B cell (primary cell): Measurements from ENCODE around the gene NPTXR. TPM values are rescaled to one million over a fixed set of nuclear protein-coding genes. Genes with fewer than 3 reads are reported as not detected.
A peak's percentile ranks its signal among the peaks of the same experiment; 100 is the strongest.

ENCODE experiments used
- ATAC-seq: fragments of 200-7000 bp; cut with Tn5 transposase; one replicate; pipeline ENCODE4 v1.10.0; 2021; ENCODE audit warnings: low read depth, mild to moderate bottlenecking, moderate number of reproducible peaks, moderate library complexity
- CTCF ChIA-PET: fragments of 350-600 bp; sonication (Branson Sonifier 250); formaldehyde crosslinking; loops from one replicate; lab custom pipeline; 2021; ENCODE audit warnings: antibody characterized with exemption, inconsistent platforms; lab: Charles Lee
- POLR2A ChIA-PET: fragments of 350-600 bp; sonication (Branson Sonifier 250); formaldehyde crosslinking; loops from one replicate; lab custom pipeline; 2021; ENCODE audit warnings: antibody characterized with exemption; lab: Charles Lee
- DNase-seq: peaks from one replicate; pipeline ENCODE4 v3.0.0; 2013
- H2AFZ ChIP-seq: 2 replicates; pipeline ENCODE4 v1.6.1; 2012; ENCODE audit warnings: mild to moderate bottlenecking, low read depth, low read length; ENCODE audit not compliant: insufficient read depth, poor library complexity, severe bottlenecking
- H3K27ac ChIP-seq, 2 donors: 1 replicate in 1 of 2; 2 replicates in 1 of 2; pipeline ENCODE4 v1.5.1; 2012 to 2013; ENCODE audit warnings: low read length in 2 of 2, mild to moderate bottlenecking in 2 of 2, moderate library complexity in 1 of 2
- H3K27me3 ChIP-seq, 4 experiments: fragments of 200-600 bp in 1 of 4; sonication (generic) in 1 of 4; replicated peaks in 1 of 4; 1 replicate in 2 of 4; 2 replicates in 2 of 4; pipeline versions ENCODE4 v1.6.1 to v1.7.0; 2013 to 2016; ENCODE audit warnings: low read length in 3 of 4, mild to moderate bottlenecking in 2 of 4, mixed read lengths in 1 of 4, moderate library complexity in 1 of 4; ENCODE audit not compliant: insufficient read depth in 4 of 4, control insufficient read depth in 3 of 4; ENCODE audit errors: control extremely low read depth in 1 of 4
- H3K36me3 ChIP-seq, 2 experiments: replicated peaks in 1 of 2; 1 replicate in 1 of 2; 2 replicates in 1 of 2; pipeline versions ENCODE4 v1.6.1 to v1.7.1; 2013; ENCODE audit warnings: low read length in 1 of 2; ENCODE audit not compliant: insufficient read depth in 2 of 2, control insufficient read depth in 1 of 2; ENCODE audit errors: control extremely low read depth in 1 of 2, extremely low read depth in 1 of 2
- H3K4me1 ChIP-seq, 2 donors: fragments of 200-600 bp in 1 of 2; sonication (generic) in 1 of 2; 1 replicate in 1 of 2; 2 replicates in 1 of 2; pipeline versions ENCODE4 v1.5.1 to v1.6.1; 2013 to 2017; ENCODE audit warnings: low read length in 2 of 2; ENCODE audit not compliant: control insufficient read depth in 2 of 2, insufficient read depth in 2 of 2
- H3K4me2 ChIP-seq: replicated peaks from 2 replicates; pipeline ENCODE3; 2012; ENCODE audit warnings: mild to moderate bottlenecking, low read depth, low read length; ENCODE audit not compliant: poor library complexity, severe bottlenecking
- H3K4me3 ChIP-seq, 5 experiments: fragments of 200-600 bp in 1 of 5; sonication (generic) in 1 of 5; 1 replicate in 3 of 5; 2 replicates in 2 of 5; pipeline versions ENCODE4 v1.5.1 to v1.7.0; 2011 to 2016; ENCODE audit warnings: low read length in 4 of 5, mild to moderate bottlenecking in 4 of 5, low read depth in 2 of 5, control low read depth in 1 of 5, moderate library complexity in 1 of 5; ENCODE audit not compliant: insufficient read depth in 1 of 5; ENCODE audit errors: control extremely low read depth in 1 of 5, extremely low read depth in 1 of 5
- H3K79me2 ChIP-seq: fragments of 200-600 bp; sonication (generic); one replicate; pipeline ENCODE4 v1.6.0; 2016; ENCODE audit warnings: low read length; ENCODE audit not compliant: control insufficient read depth, insufficient read depth
- H3K9ac ChIP-seq: fragments of 200-600 bp; sonication (generic); 2 replicates; pipeline ENCODE4 v1.6.1; 2017; ENCODE audit warnings: mild to moderate bottlenecking, low read length, moderate library complexity
- H3K9me3 ChIP-seq, 3 donors: one replicate each; pipeline versions ENCODE4 v1.6.1 to v1.7.1; 2013; ENCODE audit warnings: low read length in 2 of 3; ENCODE audit not compliant: control insufficient read depth in 2 of 3, insufficient read depth in 1 of 3; ENCODE audit errors: control extremely low read depth in 1 of 3
- H4K20me1 ChIP-seq: 2 replicates; pipeline ENCODE4 v1.6.0; 2012; ENCODE audit warnings: mild to moderate bottlenecking, low read length; ENCODE audit not compliant: insufficient read depth, control insufficient read depth, poor library complexity, severe bottlenecking
- H3K27ac Mint-ChIP-seq: one replicate; pipeline ENCODE4 v1.8.0; 2021; ENCODE audit warnings: mixed read lengths
- H3K27me3 Mint-ChIP-seq: one replicate; pipeline ENCODE4 v1.8.0; 2021; ENCODE audit warnings: mixed read lengths
- H3K4me1 Mint-ChIP-seq: one replicate; pipeline ENCODE4 v1.8.0; 2021; ENCODE audit warnings: mixed read lengths
- H3K4me3 Mint-ChIP-seq: one replicate; pipeline ENCODE4 v1.8.0; 2021; ENCODE audit warnings: mixed read lengths
- H3K9me3 Mint-ChIP-seq: one replicate; pipeline ENCODE4 v1.8.0; 2022; ENCODE audit warnings: mixed read lengths; ENCODE audit not compliant: insufficient read depth
- EZH2 ChIP-seq: IDR thresholded peaks from 2 replicates; pipeline ENCODE4 v1.6.1; 2012; ENCODE audit warnings: borderline replicate concordance, low read depth, mild to moderate bottlenecking, moderate library complexity, low read length; ENCODE audit not compliant: insufficient read depth, poor library complexity, severe bottlenecking
- WGBS: methylation state at CpG from one replicate; pipeline ENCODE4 v1.1.5; 2013; ENCODE audit warnings: missing lambda C conversion rate; ENCODE audit not compliant: insufficient coverage; 5-methylcytosine and 5-hydroxymethylcytosine counted together
- intact Hi-C: fragments of 100-400 bp; cut with micrococcal nuclease; formaldehyde crosslinking; loops from one replicate; pipeline ENCODE4 v1.10.0; 2022
- polyA plus RNA-seq: library from polyadenylated mRNA; depleted of rRNA; stranded (reverse); fragments of >200 nt; gene quantifications from 2 replicates; pipeline ENCODE4 v1.2.3, GENCODE V29; 2012
- total RNA-seq, 2 donors: library from RNA; stranded (reverse); fragments of 120-200 nt in 1 of 2; gene quantifications; 1 replicate in 1 of 2; 2 replicates in 1 of 2; pipeline versions ENCODE4 v1.2.3 to v1.2.4, GENCODE V29; 2013 to 2022
- TF ChIP-seq, protein P1 (sequence below): fragments of 200-600 bp; IDR thresholded peaks from one replicate; pipeline ENCODE4 v1.8.0; 2022; ENCODE audit warnings: antibody characterized with exemption, mild to moderate bottlenecking

NPTXR gene
- total and polyA plus RNA-seq, 2 donors (not counting 1 experiment from before 2014, with no cell fraction given) = 0.16 to 0.71 TPM

DNA sequence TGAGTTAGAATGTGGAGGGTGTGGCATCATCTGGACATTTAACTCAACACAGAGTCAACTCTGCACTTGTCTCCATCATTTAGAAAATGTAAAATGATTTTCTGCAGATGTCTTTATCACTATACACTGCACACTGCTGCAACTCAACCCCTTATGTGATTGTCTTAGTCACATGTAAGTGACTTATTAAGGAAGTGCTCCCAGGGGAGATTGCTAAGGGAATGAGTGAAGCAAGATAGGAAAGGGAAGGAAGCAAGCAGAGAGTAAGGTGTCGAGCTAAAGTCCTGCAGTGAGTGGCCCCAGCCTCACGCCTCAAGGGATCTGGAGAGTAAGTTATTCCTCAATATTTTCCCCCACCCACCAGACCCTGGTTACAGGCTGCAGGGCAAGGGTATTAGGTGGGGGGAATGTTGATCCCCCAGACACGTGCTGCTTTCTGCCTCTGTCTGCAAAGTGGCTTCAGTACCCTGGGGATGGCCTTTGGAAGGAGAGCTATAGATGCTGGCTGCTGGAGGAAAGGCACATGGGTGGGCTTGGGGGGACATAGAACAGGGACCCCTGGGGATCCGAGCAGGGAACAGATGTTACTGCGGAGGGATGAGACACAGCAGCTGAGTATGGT lies 35.4 kb upstream of the NPTXR start:
- peaks cover 0 to under 1% of the 10 kb centered on the region in 2 donors for H3K4me1 ChIP-seq
- WGBS = 81% methylated on average over 3 of the region's 5 CpGs
- H3K79me2 ChIP-seq = no peaks in the 10 kb centered on the region
- no peaks in the 10 kb centered on the region for H3K36me3 ChIP-seq
- Mint-ChIP-seq H3K4me1 (peaks cover 2% of the 10 kb centered on the region), H3K4me3 (no peak overlapping the region), H3K27me3 (peaks cover 37% of the 10 kb centered on the region), H3K27ac (no peak overlapping the region), H3K9me3 (no peaks in the 10 kb centered on the region)
- TF ChIP-seq, protein P1, sequence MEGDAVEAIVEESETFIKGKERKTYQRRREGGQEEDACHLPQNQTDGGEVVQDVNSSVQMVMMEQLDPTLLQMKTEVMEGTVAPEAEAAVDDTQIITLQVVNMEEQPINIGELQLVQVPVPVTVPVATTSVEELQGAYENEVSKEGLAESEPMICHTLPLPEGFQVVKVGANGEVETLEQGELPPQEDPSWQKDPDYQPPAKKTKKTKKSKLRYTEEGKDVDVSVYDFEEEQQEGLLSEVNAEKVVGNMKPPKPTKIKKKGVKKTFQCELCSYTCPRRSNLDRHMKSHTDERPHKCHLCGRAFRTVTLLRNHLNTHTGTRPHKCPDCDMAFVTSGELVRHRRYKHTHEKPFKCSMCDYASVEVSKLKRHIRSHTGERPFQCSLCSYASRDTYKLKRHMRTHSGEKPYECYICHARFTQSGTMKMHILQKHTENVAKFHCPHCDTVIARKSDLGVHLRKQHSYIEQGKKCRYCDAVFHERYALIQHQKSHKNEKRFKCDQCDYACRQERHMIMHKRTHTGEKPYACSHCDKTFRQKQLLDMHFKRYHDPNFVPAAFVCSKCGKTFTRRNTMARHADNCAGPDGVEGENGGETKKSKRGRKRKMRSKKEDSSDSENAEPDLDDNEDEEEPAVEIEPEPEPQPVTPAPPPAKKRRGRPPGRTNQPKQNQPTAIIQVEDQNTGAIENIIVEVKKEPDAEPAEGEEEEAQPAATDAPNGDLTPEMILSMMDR = no peak
- no peak for TF ChIP-seq EZH2
- peaks cover 0 to 18% (median 5%) of the 10 kb centered on the region in 4 experiments for H3K27me3 ChIP-seq
- H3K4me3 ChIP-seq = no peak overlapping the region
- intact Hi-C loops = loop anchor here (10.0 kb wide), 2 partner anchors 124 to 646 kb away; partner anchors contain the start of genes ATF4 and SUN2
- no peak overlapping the region for H3K27ac ChIP-seq
- no peak overlapping the region for H3K4me2 ChIP-seq
- DNase-seq = peak; percentile 1
- ChIA-PET POLR2A (no interaction called here), CTCF (interaction anchor here (2.9 kb wide), 1 partner anchor 10 kb away, joined by 14 read pairs; no protein-coding TSS in a partner anchor)
- ATAC-seq = no peak
- H3K9me3 ChIP-seq = no peaks in the 10 kb centered on the region
- H2AFZ ChIP-seq = no peak overlapping the region
- H4K20me1 ChIP-seq = no peaks in the 10 kb centered on the region
- H3K9ac ChIP-seq = no peak overlapping the region

DNA sequence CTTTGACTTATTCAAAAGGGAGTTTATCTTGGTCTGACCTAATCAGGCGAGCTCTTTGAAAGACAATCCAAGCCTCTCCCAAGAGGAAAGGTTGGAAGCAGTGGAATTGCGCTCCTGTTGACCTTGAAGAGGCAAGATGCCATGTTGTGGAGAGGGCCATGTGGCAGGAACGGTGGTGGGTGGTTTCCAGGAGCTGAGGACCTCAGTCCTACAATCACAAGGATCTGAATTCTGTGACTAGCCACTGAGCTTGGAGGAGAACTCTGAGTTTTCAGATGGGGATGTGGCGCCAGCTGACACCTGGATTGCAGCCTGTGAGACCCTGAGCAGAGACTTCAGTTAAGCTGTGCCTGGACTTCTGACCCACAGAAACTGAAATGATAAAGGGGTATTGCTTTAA lies 34.2 kb upstream of the NPTXR start:
- Histone ChIP-seq H3K27me3 (peaks cover 0 to 29% (median 10%) of the 10 kb centered on the region in 4 experiments), H3K9me3 (no peaks in the 10 kb centered on the region), H3K4me1 (peaks cover 2 to 11% of the 10 kb centered on the region in 2 donors), H3K27ac (no peak overlapping the region), H3K9ac (no peak overlapping the region), H3K4me2 (no peak overlapping the region), H3K79me2 (no peaks in the 10 kb centered on the region), H3K36me3 (no peaks in the 10 kb centered on the region), H3K4me3 (no peak overlapping the region), H2AFZ (no peak overlapping the region), H4K20me1 (no peaks in the 10 kb centered on the region)
- 100% methylated on average over 1 of the region's 4 CpGs for WGBS
- Mint-ChIP-seq H3K27me3 (peaks cover 45% of the 10 kb centered on the region), H3K4me1 (peaks cover 13% of the 10 kb centered on the region), H3K9me3 (no peaks in the 10 kb centered on the region), H3K4me3 (no peak overlapping the region), H3K27ac (no peak overlapping the region)
- no peak for ATAC-seq
- intact Hi-C loops = loop anchor here (10.0 kb wide), 2 partner anchors 123 to 647 kb away; partner anchors contain the start of genes ATF4 and SUN2
- CTCF ChIA-PET = interaction anchor here (2.9 kb wide), 1 partner anchor 8 kb away, joined by 14 read pairs; no protein-coding TSS in a partner anchor
- peak; percentile 1 for DNase-seq
- no peak for TF ChIP-seq EZH2
- TF ChIP-seq, protein P1 = no peak
- POLR2A ChIA-PET = interaction anchor here (0.6 kb wide), 1 partner anchor 403 kb away, joined by 3 read pairs; no protein-coding TSS in a partner anchor
